Inflammatory macrophage (primary cell): ENCODE results near the gene DOCK2.
"Not testable (repeated sequence)": the region's sequence is repeated elsewhere in the genome, so short reads cannot be mapped to it uniquely, and the experiment has no call there.

Source experiments
- DNase-seq, 2 donors: peaks; one replicate each; pipeline ENCODE4 v3.0.0-alpha.2; 2020 to 2022

DOCK2 gene

GRCh38 chr5:169760229-169760628 is 123.2 kb downstream of the DOCK2 start:
- DNase-seq, result no peak

- no peak for DNase-seq
Observed at GRCh38 chr5:169762338-169763095, 125.4 kb downstream of the DOCK2 start.

- no peak for DNase-seq
Observed at GRCh38 chr5:169763376-169764017, 126.4 kb downstream of the DOCK2 start.

GRCh38 chr5:169764018-169764378 is 126.9 kb downstream of the DOCK2 start:
- DNase-seq, result no peak

GRCh38 chr5:169765176-169765996 is 128.3 kb downstream of the DOCK2 start:
- no peak for DNase-seq

GRCh38 chr5:169766943-169767342 is 129.9 kb downstream of the DOCK2 start:
- DNase-seq, result not testable (repeated sequence)

GRCh38 chr5:169767938-169768337 is 130.9 kb downstream of the DOCK2 start:
- no peak for DNase-seq

- DNase-seq, result no peak
Observed at GRCh38 chr5:169768416-169768815, 131.3 kb downstream of the DOCK2 start.

- DNase-seq, result no peak
Observed at GRCh38 chr5:169770109-169770508, 133.0 kb downstream of the DOCK2 start.

GRCh38 chr5:169772256-169772655 is 135.2 kb downstream of the DOCK2 start:
- no peak for DNase-seq

- DNase-seq, result no peak
Observed at GRCh38 chr5:169772688-169773087, 135.6 kb downstream of the DOCK2 start.

- DNase-seq, result no peak
Observed at GRCh38 chr5:169777159-169777558, 140.1 kb downstream of the DOCK2 start.

- peak; percentile 8 to 19 for DNase-seq
Observed at GRCh38 chr5:169778622-169779596, 141.8 kb downstream of the DOCK2 start.

- DNase-seq, result no peak
Observed at GRCh38 chr5:169781420-169782345, 144.6 kb downstream of the DOCK2 start.

GRCh38 chr5:169785771-169786618 is 148.9 kb downstream of the DOCK2 start:
- DNase-seq, result no peak

- DNase-seq, result peak; percentile 82 to 92
Observed at GRCh38 chr5:169788168-169788567, 151.1 kb downstream of the DOCK2 start.

GRCh38 chr5:169789417-169789940 is 152.4 kb downstream of the DOCK2 start:
- peak in 1 of 2 donors; percentile 7 for DNase-seq

- no peak for DNase-seq
Observed at GRCh38 chr5:169791251-169791650, 154.2 kb downstream of the DOCK2 start.

- DNase-seq, result no peak
Observed at GRCh38 chr5:169795338-169795737, 158.3 kb downstream of the DOCK2 start.

GRCh38 chr5:169796731-169797130 is 159.7 kb downstream of the DOCK2 start:
- no peak for DNase-seq
